Stimulated activated CD4-positive, alpha-beta T cell treated with anti-CD3 and anti-CD28 coated beads, Interleukin-4, amount 100 ng/mL, for 24 hours (primary cell): ENCODE measurements around the gene ZNF846.
"Not testable (repeated sequence)": the region's sequence is repeated elsewhere in the genome, so short reads cannot be mapped to it uniquely, and the experiment has no call there.

Experiments
- DNase-seq: peaks from one replicate; pipeline ENCODE4 v3.0.0-alpha.2; 2020

ZNF846 gene

GRCh38 chr19:9768175-9769112 is at the start of gene ZNF846:
ZNF846 (minus strand) TSS chr19:9768738; CDS start chr19:9764950, 3,788 bp downstream.
- peak; percentile 94 for DNase-seq

GRCh38 chr19:9818175-9818733 is 49.7 kb upstream of the ZNF846 start:
- DNase-seq: no peak

GRCh38 chr19:9811139-9811538 is 42.6 kb upstream of the ZNF846 start:
- DNase-seq: no peak

GRCh38 chr19:9808855-9809824 is 40.6 kb upstream of the ZNF846 start:
- no peak for DNase-seq

- no peak for DNase-seq
Observed at GRCh38 chr19:9806803-9807202, 38.3 kb upstream of the ZNF846 start.

GRCh38 chr19:9801976-9802375 is 33.4 kb upstream of the ZNF846 start:
- DNase-seq: no peak

- no peak for DNase-seq
Observed at GRCh38 chr19:9799162-9799561, 30.6 kb upstream of the ZNF846 start.

GRCh38 chr19:9797871-9798270 is 29.3 kb upstream of the ZNF846 start:
- DNase-seq: no peak

- DNase-seq: peak; percentile 86
Observed at GRCh38 chr19:9796113-9796773, 27.7 kb upstream of the ZNF846 start.

GRCh38 chr19:9793071-9793591 is 24.6 kb upstream of the ZNF846 start:
- peak; percentile 64 for DNase-seq

GRCh38 chr19:9792206-9793070 is 23.9 kb upstream of the ZNF846 start:
- peak; percentile 89 for DNase-seq

- DNase-seq: peak; percentile 89
Observed at GRCh38 chr19:9791552-9792205, 23.1 kb upstream of the ZNF846 start.

- DNase-seq: not testable (repeated sequence)
Observed at GRCh38 chr19:9791073-9791367, 22.5 kb upstream of the ZNF846 start.

GRCh38 chr19:9789579-9789978 is 21.0 kb upstream of the ZNF846 start:
- DNase-seq: not testable (repeated sequence)

- no peak for DNase-seq
Observed at GRCh38 chr19:9789066-9789465, 20.5 kb upstream of the ZNF846 start.

GRCh38 chr19:9788604-9789003 is 20.1 kb upstream of the ZNF846 start:
- not testable (repeated sequence) for DNase-seq

- no peak for DNase-seq
Observed at GRCh38 chr19:9786819-9787218, 18.3 kb upstream of the ZNF846 start.

GRCh38 chr19:9786342-9786741 is 17.8 kb upstream of the ZNF846 start:
- DNase-seq: no peak

GRCh38 chr19:9785367-9786331 is 17.1 kb upstream of the ZNF846 start:
- DNase-seq: peak; percentile 97

- not testable (repeated sequence) for DNase-seq
Observed at GRCh38 chr19:9784163-9784496, 15.6 kb upstream of the ZNF846 start.
